ENCODE measurements around the gene ZNF776.
"Not testable (repeated sequence)": the region's sequence is repeated elsewhere in the genome, so short reads cannot be mapped to it uniquely, and the experiment has no call there.

ZNF776 gene

DNA sequence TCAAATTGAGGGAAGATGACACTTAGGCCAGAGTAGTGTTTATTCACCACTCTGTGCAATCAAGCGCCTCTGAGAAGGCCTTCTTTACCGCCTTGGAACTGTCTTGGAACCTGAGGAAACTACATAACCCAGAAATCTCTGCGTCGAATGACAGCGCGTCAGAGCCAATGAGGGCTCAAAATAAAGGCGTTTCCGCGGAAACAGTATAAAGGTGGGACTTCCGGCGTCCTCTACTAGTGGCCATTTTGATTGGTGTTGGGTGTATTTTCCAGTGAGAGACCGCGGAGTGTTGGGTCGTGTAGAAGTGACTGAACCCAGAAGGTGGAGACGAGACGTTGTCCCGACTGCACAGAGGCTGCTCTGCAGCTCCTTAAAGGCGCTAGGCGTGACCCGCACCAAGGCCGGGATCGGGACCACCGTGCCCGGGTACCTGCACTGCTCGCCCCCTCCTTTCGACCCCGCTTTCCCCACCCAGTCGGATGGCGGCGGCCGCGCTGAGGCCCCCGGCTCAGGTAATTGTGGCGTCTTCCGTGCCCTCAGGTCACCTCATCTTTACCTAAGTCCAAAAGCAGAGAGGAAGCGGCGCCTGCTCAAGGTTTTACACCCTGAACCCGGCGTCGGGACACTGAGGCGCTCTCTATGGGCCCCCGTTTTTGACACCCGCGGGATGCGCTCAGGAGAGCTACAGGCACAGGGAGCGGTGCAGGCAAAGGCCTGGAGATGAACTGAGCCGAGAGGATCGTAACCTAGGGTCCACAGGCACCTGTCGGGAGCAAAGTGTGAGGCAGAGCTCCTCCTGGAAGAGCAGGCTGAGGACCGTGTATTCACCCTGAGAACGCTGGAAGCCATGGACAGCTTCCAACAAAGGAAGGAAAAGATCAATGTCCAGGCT lies at the start of gene ZNF776:
Gene ZNF776 (plus strand): TSS at position 236 of the 892 bp plus-strand sequence. CDS start 244 bp downstream, at position 480.
- DNase-seq, result peak; percentile 74

DNA sequence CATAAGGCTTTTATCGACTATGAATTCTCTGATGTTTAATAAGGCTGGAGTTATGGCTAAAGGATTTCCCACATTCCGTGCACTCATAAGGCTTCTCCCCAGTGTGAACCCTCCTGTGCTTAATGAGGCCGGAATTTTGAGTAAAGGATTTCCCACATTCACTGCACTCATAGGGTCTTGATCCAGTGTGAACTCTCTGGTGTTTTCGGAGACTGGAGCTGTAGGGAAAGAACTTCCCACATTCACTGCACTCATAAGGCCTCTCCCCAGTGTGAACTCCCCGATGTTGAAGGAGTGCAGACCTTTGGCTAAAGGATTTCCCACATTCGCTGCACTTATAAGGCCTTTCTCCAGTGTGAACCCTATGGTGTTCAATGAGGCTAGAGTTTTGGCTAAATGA lies 45.0 kb upstream of the ZNF776 start:
- DNase-seq, result no peak

DNA sequence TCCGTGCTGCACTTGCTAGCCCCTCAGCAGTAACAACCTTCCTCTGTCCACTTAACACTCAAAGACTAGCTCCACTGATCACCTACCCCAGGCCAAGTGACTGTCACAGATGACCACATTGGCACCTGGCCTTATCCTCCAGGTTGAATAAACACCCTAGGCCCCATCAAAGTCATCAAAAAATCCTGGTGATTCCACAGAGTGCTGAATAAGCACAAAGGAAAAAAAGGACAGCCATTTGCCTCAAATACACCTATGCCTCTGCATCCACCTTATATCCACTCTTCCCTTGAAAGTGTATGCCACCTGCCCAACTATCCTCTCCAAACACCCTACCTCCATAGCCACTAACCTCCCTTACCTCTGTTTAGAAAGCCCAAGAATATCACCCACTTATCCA lies 40.3 kb upstream of the ZNF776 start:
- no peak for DNase-seq

DNA sequence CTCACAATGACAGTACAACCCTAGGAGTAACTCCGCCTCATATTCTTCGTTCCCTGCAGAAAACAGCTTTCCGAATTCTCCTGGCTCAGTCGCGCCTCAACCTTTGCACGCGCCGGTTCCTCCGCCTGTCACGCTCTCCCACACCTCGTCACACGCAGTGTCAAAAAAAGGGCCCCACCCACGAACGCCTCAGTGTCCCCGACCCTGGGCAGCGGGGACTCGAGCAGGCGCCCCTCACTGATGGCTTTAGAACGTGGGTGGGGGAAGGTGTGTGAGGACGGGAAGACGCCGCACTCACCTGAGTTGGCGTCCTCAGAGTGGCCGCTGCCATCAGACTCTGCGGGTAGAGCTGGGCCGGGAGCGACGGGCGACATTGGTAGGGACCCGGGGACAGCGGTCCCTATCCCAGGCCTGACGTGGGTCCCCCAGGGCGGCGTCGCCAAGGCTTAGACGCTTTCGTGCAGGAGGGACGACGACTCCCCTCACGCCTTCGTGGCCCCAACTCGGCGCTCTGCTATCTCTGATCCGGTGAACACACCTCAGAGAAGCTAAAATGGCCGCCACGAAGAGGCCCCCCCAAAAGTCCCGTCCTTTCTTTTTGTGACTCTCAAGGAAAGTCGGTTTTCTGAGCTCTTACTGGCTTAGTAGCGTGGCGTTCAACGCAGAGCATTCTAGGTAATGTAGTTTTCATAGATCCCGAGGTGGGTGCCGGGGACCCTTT lies 37.8 kb upstream of the ZNF776 start, which contains the start of gene ZNF154:
Gene ZNF154 (minus strand): TSS at position 564 of the 721 bp plus-strand sequence. CDS start 233 bp downstream, at position 331.
- DNase-seq, result no peak

DNA sequence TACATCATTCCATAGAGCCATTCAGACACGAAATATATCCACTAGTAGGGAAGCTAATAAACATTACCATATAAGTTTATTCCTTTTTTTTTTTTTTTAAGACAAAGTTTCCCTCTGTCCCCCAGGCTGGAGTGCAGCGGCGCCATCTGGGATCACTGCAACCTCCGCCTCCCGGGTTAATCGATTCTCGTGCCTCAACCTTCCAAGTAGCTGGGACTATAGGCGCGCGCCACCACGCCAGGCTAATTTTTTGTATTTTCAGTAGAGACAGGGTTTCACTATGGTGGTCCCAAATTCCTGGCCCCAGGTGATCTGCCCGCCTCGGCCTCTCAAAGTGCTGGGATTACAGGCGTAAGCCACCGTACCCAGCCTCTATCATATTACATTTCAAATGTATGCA lies 37.0 kb upstream of the ZNF776 start:
- DNase-seq, result no peak

DNA sequence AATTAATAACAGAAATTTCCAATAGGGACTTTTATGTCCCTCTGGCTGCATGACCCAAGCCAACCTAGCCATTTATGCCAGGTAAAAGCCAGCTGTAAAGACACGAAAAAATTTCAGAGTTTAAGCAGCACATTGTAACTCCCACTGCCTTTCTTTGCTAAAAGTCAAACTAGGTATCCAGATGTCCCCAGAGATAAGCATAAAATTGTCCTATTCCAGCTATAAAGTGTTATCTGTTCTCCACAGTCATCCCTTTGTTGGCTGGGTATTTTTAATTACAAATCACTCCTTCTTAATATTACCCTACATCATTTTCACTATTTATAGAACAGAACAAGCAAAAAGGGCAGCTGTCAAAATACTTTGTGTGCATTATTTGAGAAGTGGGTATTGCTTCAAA lies 34.4 kb upstream of the ZNF776 start:
- no peak for DNase-seq

DNA sequence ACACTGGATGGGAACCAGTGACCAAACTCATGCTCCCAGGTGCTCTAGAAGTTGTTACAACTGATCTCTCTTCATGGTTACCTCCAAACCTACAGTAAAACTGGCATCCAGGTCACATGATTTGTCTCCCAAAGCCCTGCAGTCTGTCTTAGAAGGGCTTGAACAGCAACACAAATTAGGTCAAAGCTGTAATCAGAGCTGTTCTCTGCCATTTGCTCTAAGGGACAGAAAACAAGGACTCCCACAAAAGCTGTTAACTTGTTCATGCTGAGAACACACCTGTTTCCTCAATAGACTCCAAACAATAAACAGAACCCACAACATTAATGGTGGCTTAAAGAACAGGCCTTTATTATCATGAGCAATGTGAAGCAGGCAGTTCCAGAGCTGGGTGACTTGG lies 27.2 kb upstream of the ZNF776 start:
- DNase-seq, result no peak

DNA sequence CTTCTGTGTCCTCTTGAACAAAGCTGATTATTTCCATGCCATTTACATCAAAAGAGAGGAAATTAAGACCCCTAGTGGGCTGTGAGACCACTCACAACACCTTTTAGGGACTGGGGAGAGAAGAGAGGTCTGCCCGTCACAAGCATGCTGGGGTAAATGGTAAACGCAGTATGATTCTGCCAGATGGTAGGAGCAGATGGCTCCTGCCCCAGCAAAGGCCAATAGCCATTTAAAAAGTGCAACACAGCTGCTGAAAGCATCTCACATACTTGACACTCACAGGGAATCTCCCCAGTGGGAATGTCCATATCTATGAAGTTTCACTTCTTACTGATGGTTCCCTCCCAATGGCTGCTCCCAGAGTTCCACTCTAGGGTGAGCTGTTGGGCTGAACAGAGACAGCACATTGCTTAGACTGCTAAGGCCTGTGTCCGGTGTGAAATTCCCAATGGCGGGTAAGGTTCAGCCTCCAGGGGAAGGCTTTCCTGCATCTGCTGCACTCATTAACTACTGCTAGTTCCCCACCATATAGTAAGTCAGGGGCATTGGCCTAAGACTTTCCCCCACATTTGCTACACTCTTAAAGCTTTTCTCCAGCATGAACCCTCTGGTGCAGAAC lies 26.6 kb upstream of the ZNF776 start:
- no peak for DNase-seq

DNA sequence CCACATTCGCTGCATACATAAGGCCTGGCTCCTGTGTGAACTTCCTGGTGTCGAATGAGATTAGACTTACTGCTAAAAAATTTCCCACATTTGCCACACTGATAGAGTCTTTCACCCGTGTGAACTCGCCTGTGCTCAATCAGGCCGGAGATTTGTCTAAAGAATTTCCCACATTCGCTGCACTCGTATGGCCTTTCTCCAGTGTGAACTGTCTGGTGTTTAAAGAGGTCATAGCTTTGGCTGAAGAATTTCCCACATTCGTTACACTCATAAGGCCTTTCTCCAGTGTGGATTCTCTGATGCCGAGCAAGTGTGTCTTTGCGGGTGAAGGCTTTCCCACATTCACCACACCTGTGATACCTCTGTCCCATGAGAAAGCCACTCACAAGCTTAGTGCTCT lies 25.7 kb upstream of the ZNF776 start:
- DNase-seq, result no peak

DNA sequence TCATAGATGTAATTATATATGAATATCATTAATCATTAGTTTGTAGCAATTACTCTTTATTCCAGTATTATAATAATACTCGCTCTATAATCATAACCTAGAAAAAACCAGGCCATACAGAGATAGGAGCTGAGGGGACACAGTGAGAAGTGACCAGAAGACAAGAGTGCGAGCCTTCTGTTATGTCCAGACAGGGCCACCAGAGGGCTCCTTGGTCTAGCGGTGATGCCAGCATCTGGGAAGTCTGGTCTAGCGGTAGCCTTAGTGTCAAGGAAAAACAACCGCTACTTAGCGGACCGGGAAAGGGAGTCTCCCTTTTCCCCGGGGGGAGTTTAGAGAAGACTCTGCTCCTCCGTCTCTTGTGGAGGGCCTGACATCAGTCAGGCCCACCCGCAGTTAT lies 8.3 kb upstream of the ZNF776 start:
- DNase-seq, result not testable (repeated sequence)

DNA sequence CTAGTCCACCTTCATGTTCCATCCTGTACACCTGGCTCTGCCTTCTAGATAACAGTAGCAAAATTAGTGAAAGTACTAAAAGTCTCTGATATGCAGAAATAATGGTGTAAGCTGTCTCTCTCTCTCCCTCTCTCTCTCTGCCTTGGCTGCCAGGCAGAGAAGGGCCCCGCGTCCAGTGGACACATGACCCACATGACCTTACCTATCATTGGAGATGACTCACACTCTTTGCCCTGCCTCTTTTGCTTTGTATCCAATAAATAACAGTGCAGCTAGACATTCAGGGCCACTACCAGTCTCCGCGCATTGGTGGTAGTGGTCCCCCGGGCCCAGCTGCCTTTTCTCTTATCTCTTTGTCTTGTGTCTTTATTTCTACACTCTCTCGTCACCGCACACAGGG lies 7.8 kb upstream of the ZNF776 start:
- not testable (repeated sequence) for DNase-seq

DNA sequence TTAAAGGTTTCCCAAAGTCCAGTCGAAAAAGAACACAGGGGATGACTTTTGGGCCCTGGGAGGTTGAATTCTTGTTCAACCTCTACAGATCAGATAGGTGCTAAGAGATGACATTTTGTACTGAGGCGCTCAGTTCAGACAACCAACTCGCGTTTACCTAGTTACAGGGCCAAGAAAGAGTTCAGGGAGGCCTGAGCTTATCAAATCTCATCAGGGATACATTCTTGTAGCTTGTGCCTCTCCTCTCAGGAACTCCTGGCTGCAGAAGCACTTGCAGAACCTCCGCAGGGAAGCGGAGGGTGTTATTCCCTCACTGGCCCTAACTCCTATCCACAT lies 825 bp downstream of the ZNF776 start:
- DNase-seq, result no peak

DNA sequence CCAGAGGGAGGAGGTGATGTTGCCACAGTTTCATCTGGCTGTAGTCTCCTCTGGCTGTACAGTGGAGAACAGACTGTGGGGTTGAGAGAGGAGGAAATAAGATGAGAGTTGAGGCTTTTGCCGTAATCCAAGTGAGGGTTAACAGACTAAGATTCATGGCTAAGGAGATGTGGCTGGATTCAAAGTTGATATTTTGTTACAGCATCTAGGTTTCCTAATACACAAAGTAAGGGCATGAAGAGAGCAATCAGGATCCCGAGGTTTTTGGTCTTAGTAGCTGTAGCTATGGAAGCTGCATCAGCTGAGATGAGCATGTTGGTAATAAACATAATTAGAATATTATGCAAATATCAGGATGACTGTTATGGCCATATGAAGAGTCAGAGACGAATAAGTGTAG lies 1.4 kb downstream of the ZNF776 start:
- no peak for DNase-seq

DNA sequence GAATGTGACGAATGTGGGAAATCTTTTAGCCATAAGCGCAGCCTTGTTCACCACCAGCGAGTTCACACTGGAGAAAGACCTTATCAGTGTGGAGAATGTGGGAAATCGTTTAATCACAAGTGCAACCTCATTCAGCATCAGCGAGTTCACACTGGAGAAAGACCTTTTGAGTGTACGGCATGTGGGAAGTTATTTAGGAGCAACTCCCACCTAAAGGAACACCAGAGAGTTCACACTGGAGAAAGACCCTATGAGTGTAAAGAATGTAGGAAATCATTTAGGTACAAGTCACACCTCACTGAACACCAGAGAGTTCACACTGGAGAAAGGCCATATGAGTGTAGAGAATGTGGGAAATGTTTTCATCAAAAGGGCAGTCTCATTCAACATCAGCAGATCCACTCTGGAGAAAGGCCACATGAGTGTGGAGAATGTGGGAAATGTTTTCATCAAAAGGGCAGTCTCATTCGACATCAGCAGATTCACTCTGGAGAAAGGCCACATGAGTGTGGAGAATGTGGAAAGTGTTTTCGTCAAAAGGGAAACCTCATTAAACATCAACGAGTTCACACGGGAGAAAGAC lies 7.6 kb downstream of the ZNF776 start:
- no peak for DNase-seq

DNA sequence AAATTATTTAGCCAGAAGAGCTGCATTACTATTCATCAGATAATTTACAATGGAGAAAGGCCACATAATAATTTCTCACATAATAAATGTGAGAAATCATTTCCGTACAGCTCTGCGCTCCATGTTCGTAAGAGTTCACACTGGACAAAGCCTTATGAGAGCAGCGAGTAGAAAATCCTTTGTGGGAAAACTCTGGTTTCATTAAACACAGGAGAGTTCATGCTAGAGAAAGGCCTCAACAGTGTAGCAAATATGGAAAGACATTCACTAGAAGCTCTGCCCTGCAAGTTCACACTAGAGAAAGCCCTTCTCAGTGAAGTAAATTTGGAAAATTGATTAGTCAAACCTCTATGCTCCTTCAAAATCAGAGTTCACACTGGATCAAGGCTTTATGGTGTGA lies 8.4 kb downstream of the ZNF776 start:
- DNase-seq, result no peak

DNA sequence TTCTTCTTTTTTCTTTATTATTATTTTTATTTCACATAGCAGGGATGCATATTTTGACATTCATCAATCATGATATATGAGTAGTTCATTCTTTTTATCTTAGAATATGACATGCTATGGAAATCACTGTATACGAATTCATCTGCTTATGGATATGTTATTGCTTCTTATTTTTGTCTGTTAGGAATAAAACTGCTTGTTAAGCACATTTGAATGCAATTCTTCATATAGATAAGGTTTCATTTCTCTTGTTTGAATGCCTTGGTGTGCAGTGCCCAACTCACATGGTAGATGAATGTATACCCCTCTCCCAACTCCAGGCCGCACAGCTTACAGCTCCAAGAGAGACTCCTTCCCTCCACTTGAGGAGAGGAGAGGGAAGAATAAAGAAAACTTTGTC lies 11.3 kb downstream of the ZNF776 start:
- no peak for DNase-seq

DNA sequence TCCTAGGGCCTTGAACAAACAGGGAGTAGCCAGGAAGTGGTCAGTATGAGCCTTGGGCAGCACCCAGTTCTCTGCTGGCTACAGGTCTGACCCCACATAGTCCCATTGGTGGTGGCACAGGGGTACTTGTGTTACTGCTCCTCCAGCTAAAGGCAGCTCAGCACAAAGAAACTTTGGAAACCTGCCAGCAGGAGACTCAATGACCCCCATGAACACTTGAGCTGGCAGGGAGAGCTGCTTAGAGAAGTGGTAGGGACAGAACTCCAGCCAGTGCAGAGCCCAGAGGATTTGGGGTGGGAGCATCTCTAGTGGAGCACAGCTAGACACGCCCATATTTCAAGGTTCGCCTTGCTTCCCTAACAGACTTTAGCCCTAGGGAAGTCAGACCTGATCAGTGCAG lies 12.5 kb downstream of the ZNF776 start:
- no peak for DNase-seq

DNA sequence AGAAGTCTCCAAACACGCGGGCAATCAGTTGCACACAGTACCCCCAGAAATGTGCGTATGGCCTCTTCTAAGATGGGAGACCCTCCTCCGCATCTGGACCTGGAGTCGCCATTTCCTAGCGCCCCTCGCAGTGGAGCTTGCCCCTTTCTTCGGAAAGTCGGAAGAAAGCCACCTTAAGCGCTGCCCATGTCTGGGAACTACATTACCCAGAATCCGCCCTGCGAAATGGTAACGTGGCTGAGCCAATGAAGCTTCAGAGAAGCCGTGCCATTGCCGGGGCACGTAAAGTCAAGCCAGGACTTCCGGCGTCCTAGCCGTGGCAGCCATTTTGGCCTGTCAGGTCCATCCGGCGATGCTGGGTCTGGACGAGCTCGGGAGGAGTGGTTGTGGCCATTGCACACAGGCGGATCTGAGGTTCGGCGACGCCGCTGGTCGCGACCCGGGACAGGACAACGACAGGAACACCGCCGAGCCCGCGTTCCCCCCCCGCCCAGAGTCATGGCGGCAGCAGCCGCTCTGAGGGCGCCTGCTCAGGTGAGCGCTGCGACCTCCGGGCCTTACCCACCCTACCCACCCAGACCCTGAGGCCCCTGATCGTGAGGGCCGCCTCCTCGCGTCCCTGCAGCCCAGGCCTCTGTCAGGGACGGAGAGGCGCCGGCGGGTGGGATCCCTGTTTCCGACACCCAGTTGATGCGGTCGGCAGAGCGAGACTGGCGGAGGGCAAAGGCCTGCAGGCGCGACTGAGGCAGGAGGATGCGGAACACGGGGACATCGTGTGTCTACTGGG lies 22.9 kb downstream of the ZNF776 start, which contains the start of gene ZNF586:
Gene ZNF586 (plus strand): TSS at position 332 of the 787 bp plus-strand sequence. CDS start 167 bp downstream, at position 499.
- peak; percentile 85 for DNase-seq

DNA sequence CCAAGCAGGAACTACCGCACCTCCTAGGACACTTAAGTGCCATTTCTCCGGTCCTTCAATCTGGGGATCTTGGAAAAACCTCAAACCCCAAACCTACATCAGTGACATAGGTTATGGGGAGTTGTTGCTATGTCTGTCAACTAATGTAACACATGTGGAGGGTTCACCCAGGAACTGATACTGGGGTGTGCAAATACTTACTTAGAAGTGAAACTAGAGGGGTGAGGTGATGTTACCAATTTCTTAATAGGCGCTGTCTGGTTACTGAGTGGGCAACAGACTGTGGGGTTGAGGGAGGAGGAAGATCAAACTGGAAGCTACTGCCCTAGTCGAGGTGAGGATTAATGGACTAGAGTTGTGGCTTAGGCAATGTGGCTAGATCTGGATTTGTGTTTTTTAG lies 24.8 kb downstream of the ZNF776 start:
- DNase-seq, result no peak

DNA sequence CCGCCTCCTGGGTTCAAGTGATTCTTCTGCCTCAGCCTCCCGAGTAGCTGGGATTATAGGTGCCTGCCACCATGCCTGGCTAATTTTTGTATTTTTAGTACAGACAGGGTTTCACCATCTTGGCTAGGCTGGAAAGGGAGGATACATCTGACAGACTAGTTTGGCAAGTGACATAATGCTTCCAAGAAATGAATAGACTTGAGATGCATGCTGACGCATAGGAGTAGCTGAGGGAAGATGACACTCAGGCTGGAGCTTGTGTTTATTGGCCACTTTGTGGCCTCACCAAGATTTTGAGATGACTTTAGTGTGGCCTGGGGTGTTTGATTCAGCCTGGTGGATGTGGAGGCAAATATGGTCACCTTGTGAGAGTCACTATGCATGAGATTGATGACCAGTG lies 26.9 kb downstream of the ZNF776 start:
- no peak for DNase-seq

DNA sequence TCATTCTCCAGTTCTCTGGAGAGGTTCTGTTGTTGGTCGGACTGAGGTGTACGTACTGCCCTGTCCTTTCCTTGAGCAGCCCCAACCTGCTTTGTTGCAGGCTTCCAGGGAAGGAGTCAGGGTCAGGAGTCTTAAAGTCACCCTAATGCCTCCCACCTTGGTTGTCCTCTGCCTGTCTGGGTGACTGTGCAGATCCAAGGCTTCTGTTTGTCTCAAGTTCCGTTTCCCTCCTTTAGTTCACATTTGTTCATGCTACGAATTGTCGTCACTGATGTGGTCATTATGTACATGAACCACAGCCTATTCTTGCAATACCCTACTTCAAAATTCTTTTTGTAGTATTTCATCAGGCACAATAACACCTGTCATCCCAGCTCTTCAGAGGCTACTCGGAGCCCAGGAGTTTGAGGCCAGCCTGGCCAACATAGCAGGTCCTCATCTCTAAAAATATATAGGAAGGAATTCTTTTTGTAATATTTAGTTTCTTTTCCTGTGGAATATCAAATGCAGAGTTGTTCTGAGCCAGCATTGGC lies 30.2 kb downstream of the ZNF776 start:
- no peak for DNase-seq

DNA sequence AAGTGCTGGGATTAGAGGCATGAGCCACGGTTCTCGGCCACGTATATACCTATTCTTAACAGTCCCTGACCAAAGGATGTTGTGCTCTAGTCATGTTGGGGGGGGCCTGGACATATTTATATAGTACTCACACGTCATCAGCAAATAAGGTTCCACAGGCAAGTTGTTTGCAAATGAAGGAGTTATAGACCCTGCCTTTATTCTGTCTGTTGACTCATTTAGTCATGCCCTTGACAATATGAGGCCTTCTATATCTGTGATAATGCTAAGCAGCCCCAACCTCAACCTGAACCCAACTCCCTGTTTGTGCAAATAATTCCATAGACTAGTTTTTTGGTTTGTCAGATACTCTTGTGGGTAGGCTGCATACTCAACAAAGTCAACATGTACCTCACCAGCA lies 31.7 kb downstream of the ZNF776 start:
- DNase-seq, result no peak

All from NCI-H1092 (cell line).